Heart left ventricle (tissue), 16 donors: ENCODE measurements around the gene SORCS2. TPM values are rescaled to one million over a fixed set of nuclear protein-coding genes. Genes with fewer than 3 reads are reported as not detected.

Experiments
- ATAC-seq, 4 donors: fragments of 200-7000 bp; cut with Tn5 transposase; one replicate each; pipeline ENCODE4 v1.9.1; 2020 to 2022; ENCODE audit warnings: moderate library complexity in 4 of 4, mild to moderate bottlenecking in 3 of 4, moderate number of reproducible peaks in 1 of 4
- DNase-seq, 5 donors: peaks; one replicate each; pipeline ENCODE4 v3.0.0-alpha.2; 2020
- H3K27ac ChIP-seq, 12 donors: fragments of 200-600 bp; sonication (generic) in 4 of 12; one replicate each; pipeline versions ENCODE4 v1.5.0 to v1.8.0; 2016 to 2022; ENCODE audit warnings: mild to moderate bottlenecking in 2 of 12
- H3K27me3 ChIP-seq, 9 donors: fragments of 200-600 bp; sonication (generic) in 2 of 9; one replicate each; pipeline versions ENCODE4 v1.5.1 to v1.8.0; 2016 to 2022; ENCODE audit warnings: mild to moderate bottlenecking in 3 of 9
- H3K36me3 ChIP-seq, 9 donors: fragments of 200-600 bp; sonication (generic) in 2 of 9; one replicate each; pipeline versions ENCODE4 v1.5.0 to v1.8.0; 2018 to 2022; ENCODE audit warnings: mild to moderate bottlenecking in 2 of 9
- H3K4me1 ChIP-seq, 12 donors: fragments of 200-600 bp; sonication (generic) in 4 of 12; one replicate each; pipeline versions ENCODE4 v1.5.0 to v1.8.0; 2016 to 2022; ENCODE audit warnings: mild to moderate bottlenecking in 3 of 12
- H3K4me3 ChIP-seq, 12 donors: fragments of 200-600 bp; sonication (generic) in 4 of 12; one replicate each; pipeline versions ENCODE4 v1.5.0 to v1.8.0; 2017 to 2022; ENCODE audit warnings: mild to moderate bottlenecking in 9 of 12, moderate library complexity in 4 of 12
- H3K9me3 ChIP-seq, 12 donors: fragments of 200-600 bp; sonication (generic) in 4 of 12; one replicate each; pipeline versions ENCODE4 v1.5.0 to v1.8.0; 2016 to 2022; ENCODE audit warnings: mild to moderate bottlenecking in 1 of 12
- POLR2A ChIP-seq, 2 donors: fragments of 450-650 bp; IDR thresholded peaks; one replicate each; pipeline ENCODE4 v1.6.1; 2017; ENCODE audit warnings: antibody characterized with exemption in 2 of 2, mild to moderate bottlenecking in 2 of 2, moderate library complexity in 2 of 2
- WGBS, 4 donors: extraction: QIAGEN DNeasy Blood & Tissue Kit in 2 of 4; methylation state at CpG; one replicate each; pipeline versions ENCODE4 v1.1.5 to v1.1.7; 2013 to 2018; 5-methylcytosine and 5-hydroxymethylcytosine counted together
- intact Hi-C, 10 donors: fragments of 100-400 bp; cut with DNase I; formaldehyde crosslinking; loops; one replicate each; pipeline versions ENCODE4 v1.11.1 to v1.14.2; 2022
- polyA plus RNA-seq, 2 donors: library from polyadenylated mRNA; stranded (reverse); fragments of 200-250 nt; gene quantifications; one replicate each; pipeline ENCODE4 v1.2.3, GENCODE V29; 2013
- total RNA-seq, 9 donors: library from RNA; depleted of rRNA in 2 of 9; stranded (reverse); fragments of >200 nt in 2 of 9; fragmentation: NEBNext Ultra II Directional in 3 of 9; extraction: Animal tissue kit (Norgen Biotek cat#: 25700) in 3 of 9; gene quantifications; one replicate each; pipeline versions ENCODE4 v1.1.0 to v1.2.4, GENCODE V29; 2016 to 2023
- TF ChIP-seq, protein P1 (sequence below), 12 donors: fragments of 200-600 bp; sonication (generic) in 4 of 12; IDR thresholded peaks; one replicate each; pipeline versions ENCODE4 v1.5.0 to v1.8.0; 2018 to 2022; ENCODE audit warnings: antibody characterized with exemption in 12 of 12, mild to moderate bottlenecking in 5 of 12
- donor health status: ischemic (EF 13 %, LVEDD 7.1; RV severe dilation, severe dysfunction).
- donor health status: healthy with polysubstance abuse.
- donor health status: DM: no; HTN: yes; CAD: no.
- donor health status: DM: no; HTN: no; CAD: no.
- donor health status: ischemic (EF 25% LVEDD 6.9; RV normal size, moderate dysfunction).
- donor health status: ischemic (EF 25% LVEDD 5.7; RV mildly dilated, moderate dysfunction).
- donor health status: healthy.
- donor health status: DM: yes; HTN: yes; CAD: no.
- donor health status: ischemic (EF 35%, LVEDD 5.7; RV mildly dilated, moderate dysfunction).
- donor health status: nonischemic (EF 11% LVEDD 7.7; RV severe dilation, severe dysfunction).
- donor health status: DM: yes; HTN: yes; CAD: no.
- donor health status: PGD.
- donor health status: ischemic (EF 29% LVEDD 5.4; RV normal size, mild dysfunction).
- donor health status: nonischemic (EF 23%, LVEDD 6.1; RV moderate dilation, normal function).

Gene SORCS2
- total and polyA plus RNA-seq, 11 donors: 0.28 to 5.5 (median 2.4) TPM

DNA sequence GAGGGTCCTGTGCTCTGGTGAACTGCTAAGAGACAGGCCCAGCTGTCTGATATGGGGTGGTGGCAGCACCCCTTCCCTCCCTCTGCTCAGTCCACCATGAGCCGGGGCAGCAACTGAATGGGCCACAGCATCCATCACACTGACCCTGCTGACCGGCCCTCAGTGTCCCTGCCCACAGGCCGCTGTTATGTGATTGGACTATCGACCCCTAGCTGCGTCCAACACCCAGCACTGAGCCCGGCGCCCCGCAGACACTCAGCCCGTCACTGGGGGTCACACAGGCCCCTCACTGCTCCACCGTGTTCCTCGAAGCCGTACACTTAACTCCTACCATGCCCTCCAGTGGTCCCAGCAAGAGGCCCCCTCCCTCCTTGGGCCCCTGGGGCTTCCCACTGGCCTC is 331.2 kb downstream of the SORCS2 start:
- intact Hi-C loops: no loop called here
- H3K27me3 ChIP-seq: peaks cover 0 to 37% (median 3%) of the 10 kb centered on the region in 9 donors
- no peak for TF ChIP-seq POLR2A (IDR thresholded peaks at IDR 0.05)
- TF ChIP-seq, protein P1, sequence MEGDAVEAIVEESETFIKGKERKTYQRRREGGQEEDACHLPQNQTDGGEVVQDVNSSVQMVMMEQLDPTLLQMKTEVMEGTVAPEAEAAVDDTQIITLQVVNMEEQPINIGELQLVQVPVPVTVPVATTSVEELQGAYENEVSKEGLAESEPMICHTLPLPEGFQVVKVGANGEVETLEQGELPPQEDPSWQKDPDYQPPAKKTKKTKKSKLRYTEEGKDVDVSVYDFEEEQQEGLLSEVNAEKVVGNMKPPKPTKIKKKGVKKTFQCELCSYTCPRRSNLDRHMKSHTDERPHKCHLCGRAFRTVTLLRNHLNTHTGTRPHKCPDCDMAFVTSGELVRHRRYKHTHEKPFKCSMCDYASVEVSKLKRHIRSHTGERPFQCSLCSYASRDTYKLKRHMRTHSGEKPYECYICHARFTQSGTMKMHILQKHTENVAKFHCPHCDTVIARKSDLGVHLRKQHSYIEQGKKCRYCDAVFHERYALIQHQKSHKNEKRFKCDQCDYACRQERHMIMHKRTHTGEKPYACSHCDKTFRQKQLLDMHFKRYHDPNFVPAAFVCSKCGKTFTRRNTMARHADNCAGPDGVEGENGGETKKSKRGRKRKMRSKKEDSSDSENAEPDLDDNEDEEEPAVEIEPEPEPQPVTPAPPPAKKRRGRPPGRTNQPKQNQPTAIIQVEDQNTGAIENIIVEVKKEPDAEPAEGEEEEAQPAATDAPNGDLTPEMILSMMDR (IDR thresholded peaks at IDR 0.05): no peak

DNA sequence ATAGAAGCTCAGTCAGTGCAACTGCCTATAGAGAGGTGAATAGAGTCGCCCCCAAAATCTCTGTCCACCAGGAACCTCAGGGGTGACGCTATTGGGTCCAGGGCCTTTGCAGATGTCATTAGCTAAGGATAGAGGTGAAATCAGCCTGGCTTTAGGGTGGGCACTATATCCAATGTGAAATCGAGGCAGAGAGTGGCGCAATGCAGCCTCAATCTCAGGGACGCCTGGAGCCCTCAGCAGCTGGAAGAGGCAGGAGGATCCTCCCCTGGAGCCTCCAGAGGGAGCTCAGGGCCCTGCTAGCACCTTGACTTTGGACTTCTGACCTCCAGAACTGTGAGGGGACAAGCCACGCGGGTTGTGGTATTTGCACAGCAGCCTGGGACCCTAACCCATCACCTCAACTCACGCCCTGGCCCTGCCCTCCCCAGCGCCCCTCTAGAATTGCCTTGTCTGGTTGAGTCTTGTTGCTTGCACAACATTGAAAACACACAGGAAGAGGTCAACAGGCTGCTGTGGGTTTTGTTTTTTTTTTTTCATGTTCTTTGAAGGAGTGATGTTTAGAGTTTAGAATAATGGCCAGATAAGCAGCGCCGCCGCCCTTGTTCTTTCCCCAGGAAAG is 331.8 kb downstream of the SORCS2 start:
- Histone ChIP-seq H3K4me3 (no peak overlapping the region), H3K4me1 (peaks cover 0 to 9% (median under 1%) of the 10 kb centered on the region in 12 donors), H3K27me3 (peaks cover 0 to 36% (median 3%) of the 10 kb centered on the region in 9 donors), H3K36me3 (no peaks in the 10 kb centered on the region), H3K9me3 (no peaks in the 10 kb centered on the region), H3K27ac (no peak overlapping the region)
- no peak for DNase-seq
- intact Hi-C loops: no loop called here
- ATAC-seq: no peak
- TF ChIP-seq, protein P1 (IDR thresholded peaks at IDR 0.05): no peak
- TF ChIP-seq POLR2A (IDR thresholded peaks at IDR 0.05): no peak
- 68 to 75% (median 71%) methylated on average over 10 to 12 of the region's 12 CpGs for WGBS, 4 donors

More for the DNA sequence above, 331.2 kb downstream of the SORCS2 start:
- no peaks in the 10 kb centered on the region for H3K36me3 ChIP-seq
- peaks cover 0 to 15% (median 1%) of the 10 kb centered on the region in 12 donors for H3K4me1 ChIP-seq
- ATAC-seq: no peak
- no peak for DNase-seq
- WGBS, 4 donors: 80 to 86% (median 85%) methylated on average over 10 to 12 of the region's 12 CpGs
- H3K4me3 ChIP-seq: no peak overlapping the region
- no peaks in the 10 kb centered on the region for H3K9me3 ChIP-seq
- H3K27ac ChIP-seq: no peak overlapping the region

DNA sequence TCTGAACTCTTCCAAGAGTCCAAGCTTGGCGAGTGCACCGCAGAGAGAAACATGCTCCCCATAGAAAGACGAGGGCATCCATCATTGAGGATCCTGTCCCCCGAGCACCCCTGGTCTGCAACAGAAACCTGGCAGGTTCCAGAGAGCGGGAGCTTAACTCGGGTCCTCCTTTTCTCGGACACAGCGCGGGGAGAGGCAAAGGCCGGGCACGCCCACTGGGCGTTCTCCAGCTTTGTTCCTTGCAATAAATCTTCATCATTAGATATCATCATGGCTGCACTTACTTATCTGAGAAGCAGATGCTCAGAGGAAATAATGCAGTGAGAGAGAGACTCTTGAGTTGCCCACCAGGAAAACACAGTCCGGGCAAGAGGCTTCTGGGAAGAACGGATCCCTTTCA is 332.5 kb downstream of the SORCS2 start:
- peaks cover 0 to 3% (median 0%) of the 10 kb centered on the region in 12 donors for H3K4me1 ChIP-seq
- no peaks in the 10 kb centered on the region for H3K9me3 ChIP-seq
- WGBS, 4 donors: 71 to 78% (median 74%) methylated on average over 14 of the region's 14 CpGs
- H3K4me3 ChIP-seq: no peak overlapping the region
- H3K27ac ChIP-seq: no peak overlapping the region
- no peak for DNase-seq
- no peak for ATAC-seq
- no peak for TF ChIP-seq POLR2A (IDR thresholded peaks at IDR 0.05)
- TF ChIP-seq, protein P1 (IDR thresholded peaks at IDR 0.05): no peak
- intact Hi-C loops: no loop called here
- no peaks in the 10 kb centered on the region for H3K36me3 ChIP-seq
- peaks cover 0 to 33% (median 3%) of the 10 kb centered on the region in 9 donors for H3K27me3 ChIP-seq

DNA sequence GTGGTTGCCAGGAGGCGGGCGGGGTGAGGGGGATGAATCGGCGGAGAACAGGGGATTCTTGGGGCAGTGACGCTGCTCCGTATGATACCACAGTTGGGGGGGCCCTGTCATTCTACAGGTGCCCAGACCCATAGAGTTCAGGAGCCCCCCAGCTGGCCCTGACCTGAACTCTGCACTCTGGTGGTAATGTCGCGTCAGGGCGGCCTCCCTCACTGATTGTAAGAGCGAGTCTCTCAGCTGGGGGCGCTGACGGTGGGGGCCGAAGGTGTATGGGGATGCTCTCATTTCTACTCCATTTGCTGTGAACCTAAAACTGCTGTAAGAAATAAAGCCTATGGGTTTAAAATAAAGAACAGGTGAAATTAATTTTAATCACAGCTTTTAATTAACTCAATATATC is 334.2 kb downstream of the SORCS2 start:
- H3K27me3 ChIP-seq: peaks cover 0 to 26% (median 3%) of the 10 kb centered on the region in 9 donors
- TF ChIP-seq POLR2A (IDR thresholded peaks at IDR 0.05): no peak
- TF ChIP-seq, protein P1 (IDR thresholded peaks at IDR 0.05): no peak
- 68 to 78% (median 72%) methylated on average over 13 of the region's 13 CpGs for WGBS, 4 donors
- H3K36me3 ChIP-seq: no peaks in the 10 kb centered on the region
- DNase-seq: no peak
- intact Hi-C loops: no loop called here
- H3K27ac ChIP-seq: no peak overlapping the region
- no peak overlapping the region for H3K4me3 ChIP-seq
- H3K4me1 ChIP-seq: no peaks in the 10 kb centered on the region
- H3K9me3 ChIP-seq: no peaks in the 10 kb centered on the region
- ATAC-seq: no peak
